Measurements from ENCODE around the gene TRPM3.

TRPM3 gene

GRCh38 chr9:71079451-71079850 lies 42.0 kb downstream of the TRPM3 start:
- no peak overlapping the region for H3K4me3 ChIP-seq (ENCODE audit: low read depth, low read length)
- peak; percentile 38 for DNase-seq (ENCODE audit: low read depth)
- no peak for TF ChIP-seq CTCF (conservative IDR thresholded peaks at IDR 0.05; ENCODE audit: low read depth, low read length)

- TF ChIP-seq CTCF (conservative IDR thresholded peaks at IDR 0.05; ENCODE audit: low read depth, low read length), result no peak
Observed at GRCh38 chr9:71076096-71076495, 45.3 kb downstream of the TRPM3 start.

GRCh38 chr9:71073494-71073893 lies 47.9 kb downstream of the TRPM3 start:
- H3K4me3 ChIP-seq (ENCODE audit: low read depth, low read length), result no peak overlapping the region
- no peak for TF ChIP-seq CTCF (conservative IDR thresholded peaks at IDR 0.05; ENCODE audit: low read depth, low read length)

More at GRCh38 chr9:71076096-71076495, 45.3 kb downstream of the TRPM3 start:
- no peak overlapping the region for H3K4me3 ChIP-seq (ENCODE audit: low read depth, low read length)
- no peak for DNase-seq (ENCODE audit: low read depth)

GRCh38 chr9:71072587-71072986 lies 48.8 kb downstream of the TRPM3 start:
- no peak for TF ChIP-seq CTCF (conservative IDR thresholded peaks at IDR 0.05; ENCODE audit: low read depth, low read length)
- no peak for DNase-seq (ENCODE audit: low read depth)
- no peak overlapping the region for H3K4me3 ChIP-seq (ENCODE audit: low read depth, low read length)

More at GRCh38 chr9:71073494-71073893, 47.9 kb downstream of the TRPM3 start:
- DNase-seq (ENCODE audit: low read depth), result no peak

- no peak for DNase-seq (ENCODE audit: low read depth)
- no peak overlapping the region for H3K4me3 ChIP-seq (ENCODE audit: low read depth, low read length)
- no peak for TF ChIP-seq CTCF (conservative IDR thresholded peaks at IDR 0.05; ENCODE audit: low read depth, low read length)
Observed at GRCh38 chr9:71071633-71072032, 49.8 kb downstream of the TRPM3 start.

GRCh38 chr9:71058660-71059059 lies 62.8 kb downstream of the TRPM3 start:
- DNase-seq (ENCODE audit: low read depth), result no peak
- TF ChIP-seq CTCF (conservative IDR thresholded peaks at IDR 0.05; ENCODE audit: low read depth, low read length), result no peak
- no peak overlapping the region for H3K4me3 ChIP-seq (ENCODE audit: low read depth, low read length)

GRCh38 chr9:71052287-71052686 lies 69.1 kb downstream of the TRPM3 start:
- DNase-seq (ENCODE audit: low read depth), result no peak
- no peak overlapping the region for H3K4me3 ChIP-seq (ENCODE audit: low read depth, low read length)
- no peak for TF ChIP-seq CTCF (conservative IDR thresholded peaks at IDR 0.05; ENCODE audit: low read depth, low read length)
